HepG2 (cell line): ENCODE results near the gene ST8SIA3. TPM values are rescaled to one million over a fixed set of nuclear protein-coding genes. Genes with fewer than 3 reads are reported as not detected.

Experiments used
- ATAC-seq: fragments of 200-7000 bp; cut with Tn5 transposase; 3 replicates; pipeline ENCODE4 v1.9.1; 2020; ENCODE audit warnings: mild to moderate bottlenecking, moderate library complexity
- BruUV-seq: library from RNA; stranded (reverse); fragments of 400-500 nt; replicated peaks from 2 replicates; lab custom pipeline; 2021; lab: Mats Ljungman, UMichigan
- CTCF ChIA-PET: fragments of 300-600 bp; formaldehyde crosslinking; extraction: SDS; loops from one replicate; lab custom pipeline; 2021; ENCODE audit warnings: low total read pairs, inconsistent platforms, low intra/inter-chr PET ratio; lab: Yijun Ruan, JAX
- POLR2A ChIA-PET: fragments of 350-600 bp; sonication (Branson Sonifier 250); formaldehyde crosslinking; loops from one replicate; lab custom pipeline; 2020; ENCODE audit warnings: antibody characterized with exemption, inconsistent platforms; lab: Yijun Ruan, JAX
- DNase-seq: peaks from one replicate; pipeline ENCODE4 v3.0.0-alpha.2; 2015; ENCODE audit warnings: low spot score
- FAIRE-seq: peaks from 3 replicates; lab custom pipeline; 2011; peaks lifted over from hg19 to GRCh38; lab: Jason Lieb, UNC
- H2AFZ ChIP-seq: one replicate; pipeline ENCODE4 v1.6.1; 2011; ENCODE audit warnings: low read length, inconsistent platforms
- H3K27ac ChIP-seq: fragments of 300-600 bp; 3 replicates; pipeline ENCODE4 v1.8.0; 2011; ENCODE audit warnings: mixed run types, mild to moderate bottlenecking, mixed read lengths, low read length, inconsistent platforms; ENCODE audit not compliant: insufficient read depth; ENCODE audit errors: extremely low read length
- H3K27me3 ChIP-seq, 2 experiments: fragments of 200-600 bp in 1 of 2; 2 replicates in 1 of 2; 3 replicates in 1 of 2; pipeline versions ENCODE4 v1.6.0 to v1.8.0; 2011; ENCODE audit warnings: low read length in 2 of 2, mild to moderate bottlenecking in 2 of 2, moderate library complexity in 2 of 2, inconsistent platforms in 1 of 2; ENCODE audit not compliant: insufficient read depth in 2 of 2, control insufficient read depth in 1 of 2
- H3K36me3 ChIP-seq, 2 experiments: fragments of 200-600 bp in 1 of 2; replicated peaks in 1 of 2; 2 replicates in 1 of 2; 3 replicates in 1 of 2; pipeline versions ENCODE4 v1.5.1 to v1.8.0; 2011; ENCODE audit warnings: low read length in 2 of 2, inconsistent platforms in 1 of 2; ENCODE audit not compliant: insufficient read depth in 2 of 2, control insufficient read depth in 1 of 2
- H3K4me1 ChIP-seq: 2 replicates; pipeline ENCODE4 v1.5.1; 2012; ENCODE audit warnings: low read length, inconsistent platforms; ENCODE audit not compliant: insufficient read depth
- H3K4me2 ChIP-seq: 2 replicates; pipeline ENCODE4 v1.6.0; 2011; ENCODE audit warnings: low read depth, low read length, inconsistent platforms
- H3K4me3 ChIP-seq, 3 experiments: fragments of 200-600 bp in 1 of 3; sonication (generic), shearing (Covaris generic) in 1 of 3; replicated peaks in 1 of 3; 2 replicates each; pipeline ENCODE4 v1.5.1; 2011 to 2016; ENCODE audit warnings: low read length in 3 of 3, inconsistent platforms in 2 of 3, low read depth in 2 of 3, mild to moderate bottlenecking in 2 of 3, control low read depth in 1 of 3, mixed read lengths in 1 of 3; ENCODE audit not compliant: insufficient read depth in 1 of 3
- H3K79me2 ChIP-seq: one replicate; pipeline ENCODE4 v1.6.1; 2011; ENCODE audit warnings: low read length, inconsistent platforms; ENCODE audit not compliant: insufficient read depth
- H3K9ac ChIP-seq: 2 replicates; pipeline ENCODE4 v1.6.0; 2011; ENCODE audit warnings: mild to moderate bottlenecking, low read depth, low read length, inconsistent platforms; ENCODE audit not compliant: insufficient read depth
- H3K9me3 ChIP-seq: 2 replicates; pipeline ENCODE4 v1.5.1; 2012; ENCODE audit warnings: mild to moderate bottlenecking, low read length
- H4K20me1 ChIP-seq: 2 replicates; pipeline ENCODE4 v1.6.0; 2011; ENCODE audit warnings: inconsistent platforms, mild to moderate bottlenecking, low read length, moderate library complexity; ENCODE audit not compliant: insufficient read depth
- DNMT3B ChIP-seq: conservative IDR thresholded peaks from 2 replicates; pipeline ENCODE4 v1.6.1; 2016; ENCODE audit warnings: missing biosample characterization, control low read depth
- HHEX ChIP-seq: IDR thresholded peaks from 2 replicates; pipeline ENCODE4 v1.6.1; 2016; ENCODE audit warnings: control low read depth
- HNF4A ChIP-seq: sonication (generic); formaldehyde crosslinking; IDR thresholded peaks from 2 replicates; pipeline ENCODE4 v1.4.0; 2020; ENCODE audit warnings: missing genetic modification reagents
- HNRNPL ChIP-seq: fragments of 200-400 bp; formaldehyde crosslinking; IDR thresholded peaks from 2 replicates; pipeline ENCODE4 v1.6.1; 2017; ENCODE audit warnings: mild to moderate bottlenecking, low read depth, low read length
- TGIF2 ChIP-seq: IDR thresholded peaks from 2 replicates; pipeline ENCODE4 v1.6.1; 2016; ENCODE audit warnings: control low read depth, missing compliant biosample characterization
- ZFX ChIP-seq: sonication (generic); formaldehyde crosslinking; IDR thresholded peaks from 2 replicates; pipeline ENCODE4 v1.4.0; 2020; ENCODE audit warnings: mild to moderate bottlenecking, low read depth, missing genetic modification reagents, moderate library complexity
- ZNF562 ChIP-seq: sonication (generic); formaldehyde crosslinking; IDR thresholded peaks from 2 replicates; pipeline ENCODE4 v1.8.0; 2022; ENCODE audit warnings: missing genetic modification reagents, borderline replicate concordance
- WGBS: methylation state at CpG from one replicate; pipeline ENCODE4 v1.1.6; 2017; ENCODE audit warnings: low lambda C conversion rate; 5-methylcytosine and 5-hydroxymethylcytosine counted together
- in situ Hi-C: cut with HindIII; loops from 2 replicates; pipeline ENCODE4 v1.10.0; 2017; ENCODE audit warnings: low pct_unique_long_range_greater_than_20kb; ENCODE audit not compliant: extremely low pct_ligation_motif_present
- intact Hi-C: fragments of 100-400 bp; cut with micrococcal nuclease; formaldehyde crosslinking; loops from one replicate; pipeline ENCODE4 v1.10.0; 2022; ENCODE audit not compliant: unreplicated experiment
- polyA plus RNA-seq, 8 experiments: library from polyadenylated mRNA; depleted of rRNA in 3 of 8; stranded (reverse) in 7 of 8; unstranded in 1 of 8; fragments of >200 nt; fragmentation: Illumina TruSeq in 4 of 8; extraction: Trizol in 4 of 8; gene quantifications; 2 replicates each; pipeline versions ENCODE4 v1.2.1 to v1.2.3, GENCODE V29; 2011 to 2016; ENCODE audit warnings: low read depth in 4 of 8, missing spikeins in 1 of 8, mixed read lengths in 1 of 8; ENCODE audit not compliant: insufficient read depth in 1 of 8
- total RNA-seq, 5 experiments: library from RNA; depleted of rRNA; stranded (reverse); fragments of >200 nt; fragmentation: Illumina TruSeq; extraction: Trizol; gene quantifications; 2 replicates each; pipeline ENCODE4 v1.2.3, GENCODE V29; 2016; ENCODE audit warnings: low read depth in 1 of 5
- TF ChIP-seq, protein P1 (sequence below): IDR thresholded peaks from 2 replicates; pipeline ENCODE4 v1.6.1; 2016; ENCODE audit warnings: missing compliant biosample characterization, missing genetic modification reagents, borderline replicate concordance
- TF ChIP-seq, protein P2 (sequence below): sonication (generic); formaldehyde crosslinking; IDR thresholded peaks from 2 replicates; pipeline ENCODE4 v1.4.0; 2020; ENCODE audit warnings: missing genetic modification reagents

ST8SIA3 gene
- total and polyA plus RNA-seq, 2 of the 13 experiments (the other 11 are each of a cell fraction or from before 2014, with no cell fraction given) = not detected

DNA sequence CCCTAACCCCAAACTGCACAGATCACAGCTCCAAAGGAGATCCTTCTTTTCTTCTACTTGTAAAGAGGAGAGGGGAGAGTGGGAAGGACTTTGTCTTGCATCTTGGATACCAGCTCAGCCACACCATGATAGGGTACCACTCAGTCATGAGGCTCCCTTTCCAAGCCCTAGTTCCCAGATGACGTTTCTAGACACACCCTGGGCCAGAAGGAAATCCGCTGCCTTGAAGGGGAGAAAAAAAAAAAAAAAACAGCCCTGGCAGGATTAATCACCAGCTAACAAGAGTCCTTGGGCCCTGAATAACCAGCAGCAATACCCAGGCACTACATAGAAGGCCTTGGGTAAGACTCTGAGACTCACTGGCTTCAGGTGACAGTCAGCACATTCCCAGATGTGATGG, 36.9 kb downstream of the ST8SIA3 start:
- no peaks in the 10 kb centered on the region for H3K79me2 ChIP-seq
- TF ChIP-seq HNF4A (CRISPR knock-in tag) (no peak), ZFX (no peak), DNMT3B (no peak), HHEX (CRISPR knock-in tag) (no peak), ZNF562 (CRISPR knock-in tag) (no peak), TGIF2 (CRISPR knock-in tag) (no peak)
- TF ChIP-seq, protein P1, sequence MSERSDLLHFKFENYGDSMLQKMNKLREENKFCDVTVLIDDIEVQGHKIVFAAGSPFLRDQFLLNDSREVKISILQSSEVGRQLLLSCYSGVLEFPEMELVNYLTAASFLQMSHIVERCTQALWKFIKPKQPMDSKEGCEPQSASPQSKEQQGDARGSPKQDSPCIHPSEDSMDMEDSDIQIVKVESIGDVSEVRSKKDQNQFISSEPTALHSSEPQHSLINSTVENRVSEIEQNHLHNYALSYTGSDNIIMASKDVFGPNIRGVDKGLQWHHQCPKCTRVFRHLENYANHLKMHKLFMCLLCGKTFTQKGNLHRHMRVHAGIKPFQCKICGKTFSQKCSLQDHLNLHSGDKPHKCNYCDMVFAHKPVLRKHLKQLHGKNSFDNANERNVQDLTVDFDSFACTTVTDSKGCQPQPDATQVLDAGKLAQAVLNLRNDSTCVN (CRISPR knock-in tag) = no peak
- ATAC-seq (no peak), DNase-seq (no peak), FAIRE-seq (no peak)
- BruUV-seq = no TSS peak
- intact Hi-C loops = no loop called here
- no peak overlapping the region for H3K9ac ChIP-seq
- no peak overlapping the region for H3K4me2 ChIP-seq
- H3K9me3 ChIP-seq = no peaks in the 10 kb centered on the region
- no peaks in the 10 kb centered on the region for H4K20me1 ChIP-seq
- no peak overlapping the region for H2AFZ ChIP-seq
- no peak overlapping the region for H3K4me3 ChIP-seq
- no peaks in the 10 kb centered on the region for H3K4me1 ChIP-seq
- in situ Hi-C loops = no loop called here
- CTCF ChIA-PET = no interaction called here
- 25% methylated on average over 2 of the region's 2 CpGs for WGBS
- H3K27me3 ChIP-seq = peaks cover 0 to 14% of the 10 kb centered on the region in 2 experiments; a peak in 3 of 5 replicates
- no peaks in the 10 kb centered on the region for H3K36me3 ChIP-seq
- no peak overlapping the region for H3K27ac ChIP-seq
- POLR2A ChIA-PET = no interaction called here

DNA sequence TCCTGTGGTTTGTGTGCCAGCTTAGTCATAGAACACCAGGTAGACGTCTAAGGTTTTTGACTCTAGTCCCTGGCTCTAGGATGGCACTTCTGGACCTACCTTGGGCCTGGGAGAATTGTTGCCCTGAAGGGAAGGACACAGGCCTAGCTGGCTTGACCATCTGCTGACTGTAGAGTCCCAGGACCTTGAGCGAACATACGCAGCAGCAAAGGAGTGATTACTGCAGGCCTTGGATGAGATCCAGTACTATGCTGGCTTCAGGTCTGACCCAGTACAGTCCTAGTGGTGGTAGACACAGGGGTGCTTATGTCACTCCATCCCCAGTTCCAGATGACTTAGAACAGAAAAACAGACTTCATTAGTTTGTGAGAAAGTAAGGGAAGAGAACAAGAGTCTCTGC, 37.7 kb downstream of the ST8SIA3 start:
- Histone ChIP-seq H3K4me3 (no peak overlapping the region), H3K9ac (no peak overlapping the region), H3K79me2 (no peaks in the 10 kb centered on the region), H4K20me1 (no peaks in the 10 kb centered on the region), H2AFZ (no peak overlapping the region), H3K36me3 (no peaks in the 10 kb centered on the region), H3K27me3 (peaks cover 0 to 14% of the 10 kb centered on the region in 2 experiments; a peak in 3 of 5 replicates), H3K9me3 (no peaks in the 10 kb centered on the region; the same call in 1 of the 2 replicates), H3K27ac (no peak overlapping the region), H3K4me2 (no peak overlapping the region), H3K4me1 (no peaks in the 10 kb centered on the region)
- POLR2A ChIA-PET = no interaction called here
- DNase-seq (no peak), FAIRE-seq (no peak), ATAC-seq (no peak; the same call in 2 of the 3 replicates)
- CTCF ChIA-PET = no interaction called here
- 24% methylated on average over 3 of the region's 3 CpGs for WGBS
- no TSS peak for BruUV-seq
- intact Hi-C loops = no loop called here
- in situ Hi-C loops = no loop called here
- TF ChIP-seq, protein P2, sequence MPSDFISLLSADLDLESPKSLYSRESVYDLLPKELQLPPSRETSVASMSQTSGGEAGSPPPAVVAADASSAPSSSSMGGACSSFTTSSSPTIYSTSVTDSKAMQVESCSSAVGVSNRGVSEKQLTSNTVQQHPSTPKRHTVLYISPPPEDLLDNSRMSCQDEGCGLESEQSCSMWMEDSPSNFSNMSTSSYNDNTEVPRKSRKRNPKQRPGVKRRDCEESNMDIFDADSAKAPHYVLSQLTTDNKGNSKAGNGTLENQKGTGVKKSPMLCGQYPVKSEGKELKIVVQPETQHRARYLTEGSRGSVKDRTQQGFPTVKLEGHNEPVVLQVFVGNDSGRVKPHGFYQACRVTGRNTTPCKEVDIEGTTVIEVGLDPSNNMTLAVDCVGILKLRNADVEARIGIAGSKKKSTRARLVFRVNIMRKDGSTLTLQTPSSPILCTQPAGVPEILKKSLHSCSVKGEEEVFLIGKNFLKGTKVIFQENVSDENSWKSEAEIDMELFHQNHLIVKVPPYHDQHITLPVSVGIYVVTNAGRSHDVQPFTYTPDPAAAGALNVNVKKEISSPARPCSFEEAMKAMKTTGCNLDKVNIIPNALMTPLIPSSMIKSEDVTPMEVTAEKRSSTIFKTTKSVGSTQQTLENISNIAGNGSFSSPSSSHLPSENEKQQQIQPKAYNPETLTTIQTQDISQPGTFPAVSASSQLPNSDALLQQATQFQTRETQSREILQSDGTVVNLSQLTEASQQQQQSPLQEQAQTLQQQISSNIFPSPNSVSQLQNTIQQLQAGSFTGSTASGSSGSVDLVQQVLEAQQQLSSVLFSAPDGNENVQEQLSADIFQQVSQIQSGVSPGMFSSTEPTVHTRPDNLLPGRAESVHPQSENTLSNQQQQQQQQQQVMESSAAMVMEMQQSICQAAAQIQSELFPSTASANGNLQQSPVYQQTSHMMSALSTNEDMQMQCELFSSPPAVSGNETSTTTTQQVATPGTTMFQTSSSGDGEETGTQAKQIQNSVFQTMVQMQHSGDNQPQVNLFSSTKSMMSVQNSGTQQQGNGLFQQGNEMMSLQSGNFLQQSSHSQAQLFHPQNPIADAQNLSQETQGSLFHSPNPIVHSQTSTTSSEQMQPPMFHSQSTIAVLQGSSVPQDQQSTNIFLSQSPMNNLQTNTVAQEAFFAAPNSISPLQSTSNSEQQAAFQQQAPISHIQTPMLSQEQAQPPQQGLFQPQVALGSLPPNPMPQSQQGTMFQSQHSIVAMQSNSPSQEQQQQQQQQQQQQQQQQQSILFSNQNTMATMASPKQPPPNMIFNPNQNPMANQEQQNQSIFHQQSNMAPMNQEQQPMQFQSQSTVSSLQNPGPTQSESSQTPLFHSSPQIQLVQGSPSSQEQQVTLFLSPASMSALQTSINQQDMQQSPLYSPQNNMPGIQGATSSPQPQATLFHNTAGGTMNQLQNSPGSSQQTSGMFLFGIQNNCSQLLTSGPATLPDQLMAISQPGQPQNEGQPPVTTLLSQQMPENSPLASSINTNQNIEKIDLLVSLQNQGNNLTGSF = no peak
- TF ChIP-seq HNRNPL = no peak
